Measurements from ENCODE around the gene ZNF277. TPM values are rescaled to one million over a fixed set of nuclear protein-coding genes. Genes with fewer than 3 reads are reported as not detected.

Gene ZNF277
- total RNA-seq, 1 experiment from 2014 or later = 23.3 TPM

- DNase-seq = no peak
- Histone ChIP-seq H3K4me1 (replicated peaks; ENCODE audit: insufficient read depth) (no peaks in the 10 kb centered on the region), H3K9me2 (ENCODE audit: insufficient read depth) (no peaks in the 10 kb centered on the region), H3K27ac (no peak overlapping the region), H3K27me3 (ENCODE audit: insufficient read depth, low read depth) (no peaks in the 10 kb centered on the region), H2AFZ (no peak overlapping the region), H3K4me3 (no peak overlapping the region), H3K4me2 (no peak overlapping the region), H3K9me3 (ENCODE audit: insufficient read depth, low read depth) (no peaks in the 10 kb centered on the region), H4K20me1 (ENCODE audit: insufficient read depth) (no peaks in the 10 kb centered on the region), H3K36me3 (ENCODE audit: low read depth) (no peaks in the 10 kb centered on the region), H3F3A (ENCODE audit: insufficient read depth, low read depth) (no peaks in the 10 kb centered on the region), H3K79me2 (ENCODE audit: low read depth) (peaks cover 14% of the 10 kb centered on the region; the same call in 1 of the 2 replicates)
- TF ChIP-seq EZH2 (IDR thresholded peaks at IDR 0.05; ENCODE audit: low read depth) = no peak
- TF ChIP-seq, protein P1, sequence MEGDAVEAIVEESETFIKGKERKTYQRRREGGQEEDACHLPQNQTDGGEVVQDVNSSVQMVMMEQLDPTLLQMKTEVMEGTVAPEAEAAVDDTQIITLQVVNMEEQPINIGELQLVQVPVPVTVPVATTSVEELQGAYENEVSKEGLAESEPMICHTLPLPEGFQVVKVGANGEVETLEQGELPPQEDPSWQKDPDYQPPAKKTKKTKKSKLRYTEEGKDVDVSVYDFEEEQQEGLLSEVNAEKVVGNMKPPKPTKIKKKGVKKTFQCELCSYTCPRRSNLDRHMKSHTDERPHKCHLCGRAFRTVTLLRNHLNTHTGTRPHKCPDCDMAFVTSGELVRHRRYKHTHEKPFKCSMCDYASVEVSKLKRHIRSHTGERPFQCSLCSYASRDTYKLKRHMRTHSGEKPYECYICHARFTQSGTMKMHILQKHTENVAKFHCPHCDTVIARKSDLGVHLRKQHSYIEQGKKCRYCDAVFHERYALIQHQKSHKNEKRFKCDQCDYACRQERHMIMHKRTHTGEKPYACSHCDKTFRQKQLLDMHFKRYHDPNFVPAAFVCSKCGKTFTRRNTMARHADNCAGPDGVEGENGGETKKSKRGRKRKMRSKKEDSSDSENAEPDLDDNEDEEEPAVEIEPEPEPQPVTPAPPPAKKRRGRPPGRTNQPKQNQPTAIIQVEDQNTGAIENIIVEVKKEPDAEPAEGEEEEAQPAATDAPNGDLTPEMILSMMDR (conservative IDR thresholded peaks at IDR 0.05) = no peak
- ChIA-PET POLR2A (ENCODE audit: unreplicated experiment) (no interaction called here), CTCF (no interaction called here)
- no TSS peak for BruUV-seq (replicated peaks)
- intact Hi-C loops (cut with micrococcal nuclease; ENCODE audit: unreplicated experiment) = no loop called here
Measured at GRCh38 chr7:112266595-112267270, 60.2 kb downstream of the ZNF277 start.

GRCh38 chr7:112267944-112268691, 61.6 kb downstream of the ZNF277 start:
- no peak for DNase-seq
- CTCF ChIA-PET = no interaction called here
- POLR2A ChIA-PET (ENCODE audit: unreplicated experiment) = no interaction called here
- Histone ChIP-seq H3K36me3 (ENCODE audit: low read depth) (no peaks in the 10 kb centered on the region), H3K27ac (no peak overlapping the region), H3K4me1 (replicated peaks; ENCODE audit: insufficient read depth) (no peaks in the 10 kb centered on the region), H3K79me2 (ENCODE audit: low read depth) (peaks cover 13% of the 10 kb centered on the region; the same call in 1 of the 2 replicates), H3K9me2 (ENCODE audit: insufficient read depth) (no peaks in the 10 kb centered on the region), H2AFZ (no peak overlapping the region), H3K4me3 (no peak overlapping the region), H3K9me3 (ENCODE audit: insufficient read depth, low read depth) (no peaks in the 10 kb centered on the region), H3K27me3 (ENCODE audit: insufficient read depth, low read depth) (no peaks in the 10 kb centered on the region), H4K20me1 (ENCODE audit: insufficient read depth) (no peaks in the 10 kb centered on the region), H3F3A (ENCODE audit: insufficient read depth, low read depth) (no peaks in the 10 kb centered on the region), H3K4me2 (no peak overlapping the region)
- TF ChIP-seq EZH2 (IDR thresholded peaks at IDR 0.05; ENCODE audit: low read depth) = no peak
- TF ChIP-seq, protein P1 (conservative IDR thresholded peaks at IDR 0.05) = no peak
- no TSS peak for BruUV-seq (replicated peaks)
- intact Hi-C loops (cut with micrococcal nuclease; ENCODE audit: unreplicated experiment) = no loop called here

DNA sequence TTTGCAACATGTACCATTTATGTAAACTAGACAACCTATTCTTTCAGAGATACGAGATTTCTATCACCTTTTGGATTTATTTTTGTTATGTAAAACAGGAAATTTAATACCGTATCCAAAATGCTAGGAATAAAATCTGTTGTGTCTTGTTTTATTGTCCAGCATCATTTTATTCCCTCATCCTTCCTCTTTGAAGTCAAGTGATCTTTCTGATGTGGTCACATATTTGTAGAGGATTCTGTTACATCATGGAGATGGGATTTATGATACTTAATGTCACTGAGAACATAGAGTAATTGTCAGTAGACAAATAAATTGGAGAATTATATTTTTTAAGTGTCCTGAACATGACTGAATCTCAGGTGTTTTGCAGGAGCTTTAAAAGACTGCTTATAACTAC, 64.7 kb downstream of the ZNF277 start:
- Histone ChIP-seq H3K27me3 (ENCODE audit: insufficient read depth, low read depth) (no peaks in the 10 kb centered on the region), H3F3A (ENCODE audit: insufficient read depth, low read depth) (no peaks in the 10 kb centered on the region), H3K4me1 (replicated peaks; ENCODE audit: insufficient read depth) (no peaks in the 10 kb centered on the region), H3K27ac (no peak overlapping the region), H4K20me1 (ENCODE audit: insufficient read depth) (no peaks in the 10 kb centered on the region), H3K79me2 (ENCODE audit: low read depth) (0 out of 2 replicates have a peak, but pooled peaks cover under 1% of the 10 kb centered on the region), H3K4me3 (no peak overlapping the region), H3K9me2 (ENCODE audit: insufficient read depth) (no peaks in the 10 kb centered on the region), H2AFZ (no peak overlapping the region), H3K9me3 (ENCODE audit: insufficient read depth, low read depth) (no peaks in the 10 kb centered on the region), H3K36me3 (ENCODE audit: low read depth) (no peaks in the 10 kb centered on the region), H3K4me2 (no peak overlapping the region)
- ChIA-PET POLR2A (ENCODE audit: unreplicated experiment) (no interaction called here), CTCF (no interaction called here)
- no peak for DNase-seq
- BruUV-seq (replicated peaks) = no TSS peak
- intact Hi-C loops (cut with micrococcal nuclease; ENCODE audit: unreplicated experiment) = no loop called here
- no peak for TF ChIP-seq EZH2 (IDR thresholded peaks at IDR 0.05; ENCODE audit: low read depth)
- TF ChIP-seq, protein P1 (conservative IDR thresholded peaks at IDR 0.05) = no peak
